ENCODE measurements around the gene KCTD6.

- TF ChIP-seq, protein P1, sequence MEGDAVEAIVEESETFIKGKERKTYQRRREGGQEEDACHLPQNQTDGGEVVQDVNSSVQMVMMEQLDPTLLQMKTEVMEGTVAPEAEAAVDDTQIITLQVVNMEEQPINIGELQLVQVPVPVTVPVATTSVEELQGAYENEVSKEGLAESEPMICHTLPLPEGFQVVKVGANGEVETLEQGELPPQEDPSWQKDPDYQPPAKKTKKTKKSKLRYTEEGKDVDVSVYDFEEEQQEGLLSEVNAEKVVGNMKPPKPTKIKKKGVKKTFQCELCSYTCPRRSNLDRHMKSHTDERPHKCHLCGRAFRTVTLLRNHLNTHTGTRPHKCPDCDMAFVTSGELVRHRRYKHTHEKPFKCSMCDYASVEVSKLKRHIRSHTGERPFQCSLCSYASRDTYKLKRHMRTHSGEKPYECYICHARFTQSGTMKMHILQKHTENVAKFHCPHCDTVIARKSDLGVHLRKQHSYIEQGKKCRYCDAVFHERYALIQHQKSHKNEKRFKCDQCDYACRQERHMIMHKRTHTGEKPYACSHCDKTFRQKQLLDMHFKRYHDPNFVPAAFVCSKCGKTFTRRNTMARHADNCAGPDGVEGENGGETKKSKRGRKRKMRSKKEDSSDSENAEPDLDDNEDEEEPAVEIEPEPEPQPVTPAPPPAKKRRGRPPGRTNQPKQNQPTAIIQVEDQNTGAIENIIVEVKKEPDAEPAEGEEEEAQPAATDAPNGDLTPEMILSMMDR (IDR thresholded peaks at IDR 0.05 in 4 of 5, conservative IDR thresholded peaks at IDR 0.05 in 1 of 5): no peak
- TF ChIP-seq POLR2A (IDR thresholded peaks at IDR 0.05): no peak
These were observed 16.8 kb upstream of the KCTD6 start for GRCh38 chr3:58474967-58475578.
